ENCODE data around the gene PCDHGA1. TPM values are rescaled to one million over a fixed set of nuclear protein-coding genes. Genes with fewer than 3 reads are reported as not detected.

Gene PCDHGA1
- total RNA-seq, 1 donor from 2014 or later, result 0.54 TPM

- Mint-ChIP-seq H3K27ac (ENCODE audit: unreplicated experiment) (no peak overlapping the region), H3K4me1 (peaks cover 84% of the 10 kb centered on the region), H3K4me3 (peak overlapping the region; percentile 58), H3K9me3 (no peaks in the 10 kb centered on the region), H3K27me3 (ENCODE audit: low read depth) (no peaks in the 10 kb centered on the region), H3K36me3 (ENCODE audit: low read depth) (peaks cover 39% of the 10 kb centered on the region)
- no peak for DNase-seq (ENCODE audit: low read depth, low spot score)
- no peak for TF ChIP-seq CTCF (conservative IDR thresholded peaks at IDR 0.05)
These were observed 149.5 kb downstream of the PCDHGA1 start for GRCh38 chr5:141479776-141480175.

DNA sequence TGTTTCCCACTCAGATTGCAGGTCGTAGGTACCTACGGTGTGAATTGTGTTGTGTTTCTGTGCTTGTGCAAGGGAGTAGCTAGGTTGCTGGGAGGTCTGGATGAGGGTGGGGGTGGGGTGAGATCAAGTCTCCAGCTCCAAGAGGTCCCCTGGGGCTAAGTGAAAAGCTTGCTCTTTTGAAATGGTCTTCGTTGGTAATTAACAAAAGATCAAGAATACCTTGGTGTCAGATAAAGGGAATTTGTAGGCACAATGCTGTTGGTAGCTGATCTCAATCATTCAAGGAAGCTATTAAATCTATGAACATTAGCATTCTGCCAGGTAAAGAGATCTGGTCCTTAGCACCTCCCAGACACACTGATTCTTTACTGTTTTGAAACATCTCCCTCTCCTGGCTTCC lies 153.6 kb downstream of the PCDHGA1 start:
- peak overlapping the region; percentile 90 for H3K27ac Mint-ChIP-seq (ENCODE audit: unreplicated experiment)

GRCh38 chr5:141484310-141484640 lies 154.0 kb downstream of the PCDHGA1 start:
- peak overlapping the region; percentile 90 for H3K27ac Mint-ChIP-seq (ENCODE audit: unreplicated experiment)
- no peak for TF ChIP-seq CTCF (conservative IDR thresholded peaks at IDR 0.05)
- H3K36me3 Mint-ChIP-seq (ENCODE audit: low read depth), result peaks cover 41% of the 10 kb centered on the region
- H3K4me1 Mint-ChIP-seq, result peaks cover 79% of the 10 kb centered on the region
- H3K4me3 Mint-ChIP-seq, result peak overlapping the region; percentile 72
- no peaks in the 10 kb centered on the region for H3K27me3 Mint-ChIP-seq (ENCODE audit: low read depth)
- H3K9me3 Mint-ChIP-seq, result no peaks in the 10 kb centered on the region
- no peak for DNase-seq (ENCODE audit: low read depth, low spot score)

More for the DNA sequence above, 153.6 kb downstream of the PCDHGA1 start:
- H3K4me1 Mint-ChIP-seq, result peaks cover 79% of the 10 kb centered on the region
- peak overlapping the region; percentile 72 for H3K4me3 Mint-ChIP-seq
- H3K36me3 Mint-ChIP-seq (ENCODE audit: low read depth), result peaks cover 38% of the 10 kb centered on the region
- H3K27me3 Mint-ChIP-seq (ENCODE audit: low read depth), result no peaks in the 10 kb centered on the region
- no peaks in the 10 kb centered on the region for H3K9me3 Mint-ChIP-seq
- no peak for TF ChIP-seq CTCF (conservative IDR thresholded peaks at IDR 0.05)
- DNase-seq (ENCODE audit: low read depth, low spot score), result no peak

GRCh38 chr5:141484641-141485311 lies 154.5 kb downstream of the PCDHGA1 start, which contains the start of gene PCDHGC4:
Gene PCDHGC4, plus strand, starts transcription at chr5:141485030. Its CDS starts 144 bp downstream, at chr5:141485174.
- DNase-seq (ENCODE audit: low read depth, low spot score), result peak; percentile 56
- H3K4me1 Mint-ChIP-seq, result peaks cover 74% of the 10 kb centered on the region
- peaks cover 39% of the 10 kb centered on the region for H3K36me3 Mint-ChIP-seq (ENCODE audit: low read depth)
- H3K27ac Mint-ChIP-seq (ENCODE audit: unreplicated experiment), result peak within 1 kb of the TSS; percentile 90
- H3K4me3 Mint-ChIP-seq, result peak within 1 kb of the TSS; percentile 72
- no peak for TF ChIP-seq CTCF (conservative IDR thresholded peaks at IDR 0.05)
- no peaks in the 10 kb centered on the region for H3K9me3 Mint-ChIP-seq
- no peaks in the 10 kb centered on the region for H3K27me3 Mint-ChIP-seq (ENCODE audit: low read depth)

- Mint-ChIP-seq H3K4me3 (peak overlapping the region; percentile 72), H3K9me3 (no peaks in the 10 kb centered on the region), H3K27ac (ENCODE audit: unreplicated experiment) (peak overlapping the region; percentile 47), H3K27me3 (ENCODE audit: low read depth) (no peaks in the 10 kb centered on the region), H3K4me1 (peaks cover 67% of the 10 kb centered on the region), H3K36me3 (ENCODE audit: low read depth) (peaks cover 40% of the 10 kb centered on the region)
- no peak for TF ChIP-seq CTCF (conservative IDR thresholded peaks at IDR 0.05)
- no peak for DNase-seq (ENCODE audit: low read depth, low spot score)
These were observed 155.2 kb downstream of the PCDHGA1 start for GRCh38 chr5:141485321-141486055.
